PC-3 (cell line): ENCODE results near the gene SRD5A3. TPM values are rescaled to one million over a fixed set of nuclear protein-coding genes. Genes with fewer than 3 reads are reported as not detected.

Experiments
- ATAC-seq: fragments of 200-7000 bp; cut with Tn5 transposase; 2 replicates; pipeline ENCODE4 v1.9.1; 2020; ENCODE audit warnings: mild to moderate bottlenecking, moderate library complexity
- BruUV-seq: library from RNA; stranded (reverse); fragments of 400-500 nt; replicated peaks from 2 replicates; lab custom pipeline; 2021; lab: Mats Ljungman, UMichigan
- CTCF ChIA-PET: fragments of 300-600 bp; sonication (Branson Sonifier 250); formaldehyde crosslinking; loops from one replicate; lab custom pipeline; 2022; ENCODE audit warnings: antibody characterized with exemption; lab: Charles Lee
- POLR2A ChIA-PET: fragments of 300-600 bp; sonication (Branson Sonifier 250); formaldehyde crosslinking; loops from one replicate; lab custom pipeline; 2022; ENCODE audit warnings: antibody characterized with exemption; ENCODE audit not compliant: unreplicated experiment; lab: Charles Lee
- DNase-seq: peaks from one replicate; pipeline ENCODE4 v3.0.0-alpha.2; 2015
- H2AFZ ChIP-seq: fragments of 300-600 bp; sonication (generic); 2 replicates; pipeline ENCODE4 v1.6.0; 2016; ENCODE audit warnings: antibody characterized with exemption, low read length
- H3F3A ChIP-seq: fragments of 300-600 bp; sonication (generic); one replicate; pipeline ENCODE4 v1.6.0; 2017; ENCODE audit warnings: antibody characterized with exemption, low read length, control low read depth, mild to moderate bottlenecking; ENCODE audit not compliant: unreplicated experiment
- H3K27ac ChIP-seq: fragments of 300-600 bp; sonication (generic); 2 replicates; pipeline ENCODE4 v1.5.1; 2016; ENCODE audit warnings: mild to moderate bottlenecking, low read length
- H3K27me3 ChIP-seq: fragments of 300-600 bp; sonication (generic); 2 replicates; pipeline ENCODE4 v1.6.1; 2016; ENCODE audit warnings: low read length, mixed read lengths
- H3K36me3 ChIP-seq: fragments of 300-600 bp; sonication (generic); 2 replicates; pipeline ENCODE4 v1.6.1; 2016; ENCODE audit warnings: low read depth, mixed run types, low read length, mixed read lengths
- H3K4me1 ChIP-seq: fragments of 300-600 bp; sonication (generic); 2 replicates; pipeline ENCODE4 v1.5.1; 2016; ENCODE audit warnings: low read length; ENCODE audit not compliant: insufficient read depth
- H3K4me2 ChIP-seq: fragments of 300-600 bp; sonication (generic); 2 replicates; pipeline ENCODE4 v1.6.0; 2016; ENCODE audit warnings: low read length
- H3K4me3 ChIP-seq: fragments of 300-600 bp; sonication (generic); 2 replicates; pipeline ENCODE4 v1.5.1; 2016; ENCODE audit warnings: mild to moderate bottlenecking, low read length, mixed read lengths
- H3K79me2 ChIP-seq: fragments of 300-600 bp; sonication (generic); 2 replicates; pipeline ENCODE4 v1.6.1; 2017; ENCODE audit warnings: low read length, mixed read lengths
- H3K9ac ChIP-seq: fragments of 300-600 bp; sonication (generic); 2 replicates; pipeline ENCODE4 v1.6.0; 2016; ENCODE audit warnings: mild to moderate bottlenecking, low read length
- H3K9me2 ChIP-seq: fragments of 300-600 bp; sonication (generic); replicated peaks from 2 replicates; pipeline ENCODE4 v1.6.1; 2016; ENCODE audit warnings: mixed run types, low read length, mixed read lengths
- H3K9me3 ChIP-seq: fragments of 300-600 bp; sonication (generic); 2 replicates; pipeline ENCODE4 v1.6.1; 2016; ENCODE audit warnings: low read length, mixed read lengths
- H4K20me1 ChIP-seq: fragments of 300-600 bp; sonication (generic); 2 replicates; pipeline ENCODE4 v1.6.1; 2016; ENCODE audit warnings: low read length, mixed read lengths
- CTCF ChIP-seq: fragments of 300-600 bp; sonication (generic); conservative IDR thresholded peaks from 2 replicates; pipeline ENCODE4 v1.5.1; 2017; ENCODE audit warnings: antibody characterized with exemption, low read depth, mild to moderate bottlenecking, low read length
- EZH2 ChIP-seq: fragments of 300-600 bp; sonication (generic); IDR thresholded peaks from one replicate; pipeline ENCODE4 v1.6.1; 2017; ENCODE audit warnings: antibody characterized with exemption, mild to moderate bottlenecking, low read length; ENCODE audit not compliant: unreplicated experiment
- EZH2phosphoT487 ChIP-seq: fragments of 300-600 bp; sonication (generic); IDR thresholded peaks from 2 replicates; pipeline ENCODE4 v1.6.1; 2018; ENCODE audit warnings: mild to moderate bottlenecking, antibody characterized with exemption, low read length, borderline replicate concordance
- intact Hi-C: fragments of 100-400 bp; cut with micrococcal nuclease; formaldehyde crosslinking; loops from 2 replicates; pipeline ENCODE4 v1.9.0; 2023
- total RNA-seq: library from RNA; depleted of rRNA; stranded (reverse); fragments of >200 nt; gene quantifications from 2 replicates; pipeline ENCODE4 v1.2.3, GENCODE V29; 2014

The SRD5A3 gene
- total RNA-seq, 1 experiment from 2014 or later: 15.2 TPM

GRCh38 chr4:55329012-55329411, 17.0 kb upstream of the SRD5A3 start:
- Histone ChIP-seq H3K9ac (no peak overlapping the region), H3K27me3 (no peaks in the 10 kb centered on the region), H3K4me3 (no peak overlapping the region), H3K36me3 (no peaks in the 10 kb centered on the region), H3K9me2 (no peaks in the 10 kb centered on the region), H3K4me2 (no peak overlapping the region), H3K79me2 (no peaks in the 10 kb centered on the region), H4K20me1 (no peaks in the 10 kb centered on the region), H3K27ac (no peak overlapping the region), H3K9me3 (no peaks in the 10 kb centered on the region), H3K4me1 (peaks cover 19% of the 10 kb centered on the region), H3F3A (no peaks in the 10 kb centered on the region), H2AFZ (no peak overlapping the region)
- ChIA-PET POLR2A (interaction anchor here (0.6 kb wide), 1 partner anchor 17 kb away, joined by 5 read pairs; the partner anchor contains the start of gene SRD5A3), CTCF (interaction anchor here (0.6 kb wide), 1 partner anchor 116 kb away, joined by 5 read pairs; no protein-coding TSS in a partner anchor)
- peak; percentile 48 for DNase-seq
- TF ChIP-seq CTCF (no peak), EZH2 (no peak), EZH2phosphoT487 (no peak)
- no TSS peak for BruUV-seq
- ATAC-seq: no peak; the same call in 1 of the 2 replicates
- intact Hi-C loops: loop anchor here (10.0 kb wide), 1 partner anchor 306 kb away; the partner anchor contains the start of gene NMU

DNA sequence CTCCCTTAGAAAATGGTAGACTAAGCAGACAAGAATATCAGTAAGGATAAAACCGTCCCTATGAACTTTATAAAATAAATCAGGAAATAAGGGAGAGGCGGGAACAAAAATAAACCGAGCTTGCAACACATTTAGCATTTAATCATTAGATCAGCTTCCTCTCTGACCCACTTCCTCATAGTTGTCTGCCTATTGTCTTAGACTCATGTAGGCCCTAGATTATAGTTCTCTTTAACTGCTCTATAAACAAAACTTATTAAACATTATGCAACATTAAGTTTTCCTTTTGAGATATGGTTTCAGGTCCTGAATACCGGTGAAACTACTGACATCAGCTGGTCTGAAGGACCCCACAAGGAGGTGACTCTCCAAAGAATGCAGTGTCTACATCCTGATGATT, 15.8 kb upstream of the SRD5A3 start:
- Histone ChIP-seq H3K9ac (no peak overlapping the region), H3K36me3 (no peaks in the 10 kb centered on the region), H3K27me3 (no peaks in the 10 kb centered on the region), H4K20me1 (no peaks in the 10 kb centered on the region), H3K9me2 (no peaks in the 10 kb centered on the region), H2AFZ (no peak overlapping the region), H3F3A (no peaks in the 10 kb centered on the region), H3K4me3 (no peak overlapping the region), H3K27ac (0 out of 2 replicates have a peak overlapping the region, but pooled peaks have one; percentile 11), H3K9me3 (no peaks in the 10 kb centered on the region), H3K4me2 (no peak overlapping the region), H3K79me2 (no peaks in the 10 kb centered on the region), H3K4me1 (peaks cover 19% of the 10 kb centered on the region)
- no peak for TF ChIP-seq EZH2
- no peak for TF ChIP-seq CTCF
- no peak for TF ChIP-seq EZH2phosphoT487
- BruUV-seq: no TSS peak
- CTCF ChIA-PET: interaction anchor here (0.6 kb wide), 1 partner anchor 79 kb away, joined by 3 read pairs; no protein-coding TSS in a partner anchor
- intact Hi-C loops: no loop called here
- peak; percentile 42 for DNase-seq
- POLR2A ChIA-PET: no interaction called here
- peak; percentile 43 for ATAC-seq
